HG02623 (cell line): ENCODE data around the gene ERC2.

ENCODE experiments used
- ATAC-seq: cut with Tn5 transposase; IDR thresholded peaks from one replicate; pipeline ENCODE4 v1.9.1; 2021; ENCODE audit warnings: moderate library complexity; ENCODE audit not compliant: unreplicated experiment

Gene ERC2

DNA sequence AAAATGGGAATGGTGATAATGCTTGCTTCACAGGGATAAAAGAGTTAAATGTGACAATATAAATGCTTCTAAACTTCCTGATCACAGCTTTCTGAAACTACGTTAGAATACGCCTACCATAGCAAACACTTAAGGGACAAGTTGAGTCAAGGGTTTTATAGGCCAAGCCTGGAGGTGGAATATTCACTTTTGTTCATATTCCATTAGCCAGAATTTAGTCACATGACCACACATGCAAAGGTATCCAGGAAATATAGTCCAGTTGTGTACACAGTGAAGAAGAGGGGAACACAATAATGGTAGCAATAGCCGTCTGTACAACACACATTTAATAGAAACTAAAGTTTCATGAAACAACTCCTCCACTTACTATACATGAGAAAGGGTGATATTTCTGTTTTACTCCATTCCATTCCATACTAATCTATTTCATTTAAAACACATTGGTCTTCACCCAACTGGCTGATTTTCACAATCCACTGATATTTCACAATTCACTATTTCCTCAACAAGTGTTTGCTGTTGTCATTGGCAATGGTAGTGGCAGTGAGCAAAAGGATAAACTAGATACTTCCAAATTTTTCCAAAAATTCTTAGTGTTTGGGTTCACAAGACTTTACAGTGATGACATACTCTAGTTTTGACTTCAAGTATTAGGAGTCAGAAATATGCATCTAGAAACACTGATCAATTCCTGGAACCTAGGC lies 270.9 kb downstream of the ERC2 start:
- no peak for ATAC-seq

DNA sequence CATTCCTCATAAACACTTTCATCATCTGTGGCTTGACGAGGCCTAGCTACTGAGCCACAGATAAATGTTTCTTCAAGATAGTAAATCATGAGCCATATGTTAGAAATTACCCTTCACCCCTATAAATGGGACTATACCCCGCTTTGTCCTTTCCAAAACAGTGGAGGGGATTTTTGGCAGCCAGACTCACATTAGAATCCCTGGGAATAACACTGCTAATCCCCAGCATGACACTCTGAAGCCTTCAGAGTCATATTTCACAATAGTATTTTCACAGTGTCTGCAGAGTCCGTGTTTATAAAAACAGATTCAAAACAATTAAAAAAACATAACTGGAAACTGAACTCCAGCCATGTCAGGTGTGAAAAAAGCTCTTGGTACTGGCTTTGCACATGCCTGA lies 271.6 kb downstream of the ERC2 start:
- no peak for ATAC-seq

DNA sequence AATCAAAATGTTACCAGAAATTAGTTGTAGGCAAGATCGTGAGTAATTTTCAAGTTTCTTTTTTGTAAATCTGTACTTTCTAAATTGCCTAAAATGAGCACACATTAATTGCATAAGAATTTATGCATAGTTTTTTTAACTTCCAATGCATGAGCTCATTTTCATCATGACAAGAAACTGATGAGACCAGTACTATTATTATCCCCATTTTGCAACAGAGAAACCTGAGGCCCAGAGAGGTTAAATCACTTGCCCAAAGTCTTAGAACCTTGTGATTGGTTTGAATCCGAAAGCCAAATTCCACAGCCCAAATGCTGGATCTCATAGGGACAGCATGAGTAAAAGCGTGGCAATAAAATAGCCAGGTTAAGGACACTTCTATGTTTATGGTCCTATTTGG lies 274.7 kb downstream of the ERC2 start:
- ATAC-seq, result no peak

DNA sequence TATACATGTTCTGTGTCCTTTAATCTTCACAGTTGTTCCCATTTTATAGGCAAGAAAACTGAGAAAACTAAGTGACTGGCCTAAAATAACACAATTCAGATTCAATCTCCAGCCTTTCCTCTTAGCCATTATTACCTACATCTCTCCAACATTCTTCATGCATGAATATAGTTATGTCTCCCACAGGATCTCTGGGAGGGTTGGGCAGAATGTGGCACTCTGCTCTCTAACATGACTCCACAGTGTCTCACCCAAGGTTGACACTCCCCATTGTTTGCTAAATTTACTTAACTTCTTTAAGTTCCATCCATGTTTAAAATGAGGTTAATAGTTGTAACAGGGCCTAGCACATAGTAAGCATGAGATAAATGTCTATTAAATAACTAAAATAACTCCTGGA lies 276.3 kb downstream of the ERC2 start:
- no peak for ATAC-seq

DNA sequence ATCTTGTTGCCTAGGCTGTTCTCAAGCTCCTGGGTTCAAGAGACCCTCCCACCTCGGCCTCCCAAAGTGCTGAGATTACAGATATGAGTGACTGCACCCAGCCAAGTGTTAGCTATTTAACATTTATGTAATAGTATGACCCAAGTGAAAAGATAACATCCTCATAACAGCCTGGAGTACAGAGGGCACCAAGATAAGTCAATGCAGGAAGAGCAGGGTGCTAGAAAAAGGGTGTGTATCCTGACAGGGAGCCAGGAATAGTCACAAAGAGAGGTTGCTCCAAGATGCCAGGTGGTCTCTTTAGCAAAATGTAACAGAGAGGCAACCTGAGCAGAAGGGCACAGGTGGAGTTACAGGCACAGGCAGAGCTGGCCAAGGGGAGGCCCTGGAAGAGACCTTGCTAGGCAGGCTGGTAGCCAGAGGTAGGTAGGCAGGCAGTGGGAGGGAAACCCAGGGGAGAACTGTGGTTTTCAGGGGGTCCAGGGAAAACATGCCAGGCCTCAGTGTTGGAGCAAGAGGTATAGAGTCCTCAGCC lies 277.4 kb downstream of the ERC2 start:
- ATAC-seq, result no peak

DNA sequence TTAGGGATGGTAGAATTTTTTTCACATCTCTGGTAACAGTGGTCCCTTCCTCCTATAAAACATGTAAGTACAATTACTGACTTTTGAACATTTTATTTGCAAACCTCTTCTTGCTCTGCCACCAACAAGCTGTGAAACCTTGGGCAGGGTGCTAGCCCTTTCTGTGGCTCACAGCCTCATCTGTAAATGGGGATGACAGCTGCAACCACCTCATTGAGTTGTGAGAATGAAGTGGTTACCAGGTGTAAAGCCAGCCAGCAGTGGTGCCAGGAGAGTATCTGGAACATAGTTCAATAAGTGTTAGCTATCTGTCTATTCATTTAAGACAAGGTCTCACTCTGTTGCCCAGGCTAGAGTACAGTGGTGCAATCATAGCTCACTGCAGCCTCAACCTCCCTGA lies 278.1 kb downstream of the ERC2 start:
- no peak for ATAC-seq

DNA sequence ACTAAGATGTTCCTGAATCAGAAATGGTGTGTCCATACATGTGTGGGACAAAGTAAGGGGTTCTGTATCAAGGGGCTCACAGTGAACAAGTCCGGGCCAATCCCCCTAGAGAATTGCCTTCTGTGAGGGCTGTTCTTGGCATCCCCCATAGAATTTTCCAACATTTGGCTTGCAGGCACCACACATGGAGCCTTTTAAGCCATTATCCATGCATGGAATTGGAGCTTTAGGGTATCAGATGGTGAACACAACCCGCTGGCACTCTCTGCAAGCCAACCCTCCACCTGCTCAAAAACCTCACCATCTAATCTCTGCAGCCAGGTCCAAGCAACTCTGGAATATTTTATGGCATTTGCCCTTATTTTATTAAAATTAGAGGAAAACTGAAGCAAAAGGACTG lies 278.7 kb downstream of the ERC2 start:
- no peak for ATAC-seq

DNA sequence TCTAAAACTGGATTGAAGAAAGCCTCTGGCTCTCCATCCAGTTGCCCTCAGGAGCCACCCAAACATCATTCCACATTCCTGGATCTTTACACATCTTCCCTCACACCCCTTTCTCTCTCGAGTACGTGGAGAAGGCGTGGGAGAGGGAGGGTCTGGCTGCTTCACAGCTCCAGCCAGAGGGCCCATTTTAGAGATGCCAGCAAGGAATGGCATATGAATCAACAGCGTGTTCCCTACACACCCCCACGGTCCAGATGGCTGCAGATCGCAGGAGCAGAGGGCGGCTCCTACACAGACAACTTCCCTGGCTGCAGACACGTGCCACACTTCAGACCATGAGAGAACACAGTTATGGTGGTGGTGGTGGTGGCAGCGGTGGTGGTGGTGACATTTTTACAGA lies 280.1 kb downstream of the ERC2 start:
- no peak for ATAC-seq

DNA sequence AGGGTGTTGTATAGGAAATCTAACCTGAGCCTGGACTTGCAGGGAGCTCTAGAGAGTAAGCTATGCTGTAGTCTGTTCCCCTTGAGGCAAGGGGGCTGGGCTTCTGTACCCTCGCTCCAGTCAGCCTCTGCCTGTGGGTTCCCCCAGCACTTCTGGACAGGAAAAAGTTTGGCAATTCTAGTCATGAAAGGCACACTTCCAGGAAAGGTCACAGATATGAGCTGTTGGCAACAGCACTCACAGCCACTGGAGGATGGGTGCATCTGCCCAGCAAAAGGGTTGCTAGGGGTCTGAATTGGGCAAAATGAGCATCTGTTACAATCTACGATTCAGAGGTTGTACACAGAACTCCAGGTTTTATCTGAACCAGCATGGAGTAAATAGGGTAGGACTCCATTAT lies 281.2 kb downstream of the ERC2 start:
- no peak for ATAC-seq

DNA sequence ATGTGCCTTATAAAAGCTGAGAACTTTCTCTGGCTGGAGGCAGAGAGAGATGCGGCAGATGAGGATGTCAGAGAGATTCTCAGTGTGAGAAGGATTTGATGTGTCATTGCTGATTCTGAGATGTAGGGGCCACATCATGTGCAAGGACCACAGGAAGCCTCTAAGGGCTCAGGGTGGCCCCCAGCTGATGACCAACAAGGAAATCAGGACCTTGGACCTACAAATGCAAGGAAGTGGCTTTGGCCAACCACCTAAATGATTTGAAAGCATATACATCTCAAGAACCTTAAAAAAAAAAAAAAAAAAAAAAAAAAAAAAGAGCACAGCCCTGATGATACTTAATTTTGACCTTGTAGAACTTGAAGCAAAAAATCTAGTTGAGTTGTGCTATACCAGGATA lies 282.4 kb downstream of the ERC2 start:
- no peak for ATAC-seq

DNA sequence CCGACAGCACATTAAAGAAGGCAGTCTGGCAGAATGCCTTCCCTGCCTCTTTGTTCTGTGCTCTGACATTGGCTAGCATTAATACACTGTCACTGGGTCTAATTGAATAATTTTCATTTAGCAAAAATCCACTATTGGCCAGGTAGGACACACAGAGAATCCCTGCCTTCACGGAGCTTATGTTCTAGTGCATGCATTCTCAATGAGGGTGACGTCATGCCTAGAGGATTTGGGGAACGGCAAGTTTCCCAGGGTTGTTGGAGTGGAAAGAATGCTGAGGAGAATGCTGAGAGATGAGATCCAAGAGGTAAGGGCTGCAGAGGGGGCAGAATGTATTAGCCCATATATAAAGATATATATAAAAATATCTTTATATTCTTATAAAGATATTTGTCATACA lies 284.7 kb downstream of the ERC2 start:
- no peak for ATAC-seq

DNA sequence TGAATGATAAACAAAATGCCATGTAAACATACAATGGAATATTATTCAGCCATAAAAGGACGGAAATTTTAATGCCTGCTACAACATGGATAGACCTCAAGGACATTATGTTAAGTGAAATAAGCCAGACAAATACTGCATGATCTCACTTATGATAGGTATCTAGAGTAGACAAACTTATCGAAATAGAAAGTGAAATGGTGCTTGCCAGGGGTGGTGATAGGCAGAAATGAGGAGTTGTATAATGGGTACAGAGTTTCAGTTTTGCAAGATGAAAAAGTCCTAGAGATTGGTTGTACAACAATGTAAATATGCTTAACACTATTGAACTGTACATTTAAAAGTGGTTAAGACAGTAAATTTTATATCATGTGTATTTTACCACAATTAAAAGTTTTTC lies 287.8 kb downstream of the ERC2 start:
- ATAC-seq, result no peak

DNA sequence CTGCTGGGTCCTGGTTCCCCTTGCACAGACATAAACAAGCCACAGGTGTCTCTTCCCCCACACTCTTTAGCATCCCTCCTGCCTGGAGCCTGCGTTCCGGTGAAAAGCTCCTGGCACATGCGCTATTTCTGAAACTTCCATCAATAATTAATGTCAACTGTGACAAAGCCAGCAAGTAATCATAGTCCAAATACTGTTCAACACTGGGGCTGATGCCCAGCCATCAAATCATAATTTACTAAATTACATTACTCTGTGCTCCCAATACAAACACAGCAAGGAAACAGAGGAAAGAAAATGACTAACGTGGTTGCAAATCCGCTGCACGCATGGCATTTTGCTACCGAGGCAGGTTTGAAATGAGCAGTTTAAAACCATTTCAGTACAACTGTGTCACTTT lies 294.7 kb downstream of the ERC2 start:
- ATAC-seq, result no peak

DNA sequence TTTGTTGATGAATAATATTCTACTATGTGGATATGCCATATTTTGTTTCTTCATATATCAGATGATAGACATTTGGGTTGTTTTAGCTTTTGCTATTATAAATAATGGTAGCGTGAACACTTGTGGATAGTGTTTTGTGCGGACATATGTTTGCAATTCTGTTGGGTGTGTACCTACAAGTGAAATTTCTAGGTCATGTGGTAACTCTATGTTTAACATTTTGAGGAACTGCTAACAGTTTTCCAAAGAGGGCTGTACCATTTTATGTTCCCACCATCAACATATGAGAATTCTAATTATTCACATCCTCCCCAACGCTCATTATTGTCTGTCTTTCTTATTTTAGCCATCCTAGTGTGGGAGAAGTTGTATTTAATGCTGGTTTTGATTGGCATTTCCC lies 303.8 kb downstream of the ERC2 start:
- ATAC-seq, result no peak

DNA sequence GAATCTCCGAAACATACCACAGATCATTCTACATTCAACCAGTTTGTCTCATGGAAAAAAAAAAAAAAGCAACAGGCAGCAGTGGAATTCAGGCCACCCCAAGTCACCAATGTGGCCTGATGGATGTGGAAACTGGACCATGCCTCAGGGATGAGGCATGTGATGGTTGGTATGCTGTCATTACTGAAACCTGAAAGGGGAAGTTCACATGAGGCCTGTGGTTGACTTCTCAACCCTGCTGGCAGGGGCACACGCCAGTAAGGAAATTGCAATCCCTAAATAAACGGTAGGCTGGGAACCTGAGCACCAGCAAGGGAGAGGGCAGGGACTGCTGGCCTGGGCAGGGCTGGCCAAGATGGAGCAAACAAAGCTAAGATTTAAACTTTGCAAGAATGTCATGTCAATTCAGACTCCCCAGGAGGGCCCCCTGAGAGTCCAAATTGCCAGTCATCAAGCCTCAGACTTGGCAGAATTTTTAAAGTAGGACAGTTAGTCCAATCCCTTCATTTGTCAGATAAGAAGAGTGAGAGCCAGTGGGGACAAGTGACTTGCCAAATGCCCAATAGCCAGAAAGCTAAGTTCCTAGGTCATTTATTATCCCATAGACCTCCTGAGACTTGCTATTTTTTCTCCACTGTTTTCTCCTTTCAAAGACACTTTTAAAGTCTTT lies 310.4 kb downstream of the ERC2 start:
- ATAC-seq, result no peak

DNA sequence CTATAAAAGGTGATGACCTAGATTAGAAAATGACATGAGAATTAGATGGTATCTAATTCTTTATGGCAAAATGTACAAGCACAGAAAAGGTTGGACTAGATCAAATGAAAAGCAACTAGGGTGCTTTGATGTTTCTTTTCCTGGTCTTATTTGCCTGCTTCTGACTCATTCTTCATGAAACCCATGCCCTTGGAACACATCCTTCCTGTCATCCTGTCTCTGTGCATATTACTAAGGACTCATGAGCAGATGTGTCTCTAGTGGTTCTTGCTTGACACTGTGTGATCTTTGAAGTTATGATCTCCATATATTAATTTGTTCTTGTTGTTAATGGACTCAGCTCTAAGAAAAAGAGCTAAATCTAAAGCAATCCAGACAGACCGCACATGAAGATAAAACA lies 314.0 kb downstream of the ERC2 start:
- ATAC-seq, result no peak

DNA sequence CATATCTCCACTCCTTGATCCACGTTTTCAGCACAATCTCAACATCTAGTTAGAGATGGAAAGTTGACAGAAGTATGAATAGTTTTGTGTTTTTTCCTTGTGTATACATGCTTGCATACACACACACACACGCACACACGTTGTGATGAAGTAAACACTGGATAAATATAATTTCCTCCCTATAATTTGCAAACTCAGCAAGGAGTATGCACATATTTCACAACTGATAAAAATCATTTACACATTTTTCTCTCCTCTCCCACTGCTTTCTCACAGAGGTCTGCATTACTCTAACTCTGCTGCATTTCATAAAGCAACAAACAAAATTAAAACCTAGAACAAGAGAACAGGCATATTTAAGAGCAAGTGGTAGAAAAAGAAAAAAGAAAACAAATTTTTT lies 320.9 kb downstream of the ERC2 start:
- no peak for ATAC-seq

DNA sequence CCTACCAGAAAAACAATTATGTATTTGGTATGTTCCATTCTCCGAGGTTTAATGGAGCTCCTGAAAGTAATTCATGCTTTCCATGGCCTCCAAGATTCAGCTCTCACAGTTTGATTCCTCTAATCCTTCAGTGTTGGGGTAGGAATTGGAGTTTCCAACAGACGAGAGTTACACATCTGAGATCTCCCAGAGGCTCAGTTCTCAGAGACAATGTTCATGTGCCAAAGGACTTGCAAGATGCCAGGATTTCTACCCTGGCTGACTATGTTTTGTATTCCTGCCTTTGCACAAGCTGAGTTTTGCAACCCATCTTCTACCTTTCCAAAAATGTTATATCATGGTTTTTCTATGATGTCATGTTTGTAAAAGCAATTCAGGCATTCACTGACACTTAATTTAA lies 322.9 kb downstream of the ERC2 start:
- no peak for ATAC-seq

DNA sequence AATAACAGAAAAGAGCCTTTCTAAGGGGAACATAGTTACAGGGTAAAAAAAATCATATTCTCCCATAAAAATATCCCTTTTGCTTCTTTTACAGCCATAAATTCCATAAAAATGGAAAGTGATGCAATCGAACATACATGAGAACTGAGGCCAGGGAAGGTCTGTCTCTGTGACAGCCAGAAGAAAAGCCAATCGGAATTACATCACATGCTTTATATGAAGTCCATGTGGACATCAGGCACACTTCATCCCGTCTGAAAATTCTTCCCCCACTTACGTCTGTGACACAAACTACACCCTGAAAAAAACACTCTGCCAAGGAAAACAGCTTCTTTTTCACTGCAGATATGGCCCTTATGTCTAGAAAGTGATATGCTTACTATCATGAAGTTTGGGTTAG lies 323.5 kb downstream of the ERC2 start:
- ATAC-seq, result no peak

DNA sequence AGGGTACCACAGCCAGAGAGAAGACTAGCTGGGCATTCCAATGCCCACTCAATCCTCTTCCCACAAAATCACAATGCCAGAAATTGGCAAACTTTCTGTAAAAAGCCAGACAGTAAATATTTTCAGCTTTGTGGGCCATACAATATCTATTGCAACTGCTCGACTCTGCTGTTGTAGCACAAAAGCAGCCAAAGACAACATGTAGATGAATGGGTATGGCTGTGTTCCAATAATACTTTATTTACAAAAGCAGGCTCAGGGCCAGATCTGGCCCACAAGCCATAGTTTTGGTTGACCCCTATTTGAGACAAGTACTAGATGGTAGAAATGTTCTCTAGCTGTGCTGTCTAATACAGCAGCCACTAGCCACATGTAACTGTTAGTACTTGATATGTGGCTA lies 330.9 kb downstream of the ERC2 start:
- ATAC-seq, result no peak

DNA sequence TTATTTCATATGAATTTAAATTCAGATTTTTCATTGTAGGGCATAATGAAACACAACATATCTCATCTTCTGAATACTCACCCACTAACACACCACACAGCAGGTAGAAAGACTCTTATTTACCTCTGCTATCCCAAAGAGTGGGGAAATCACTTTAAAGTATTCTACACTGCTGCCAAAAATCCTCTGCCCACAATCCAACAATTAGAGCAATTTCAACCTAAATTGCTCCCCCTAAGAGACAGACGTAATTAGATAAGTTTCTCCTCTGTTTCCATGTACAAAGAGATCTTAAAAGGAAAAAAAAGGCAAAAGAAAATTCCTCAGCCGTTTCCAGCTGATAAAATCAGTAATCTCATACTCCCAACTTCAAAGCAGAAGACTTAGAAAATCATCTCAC lies 331.8 kb downstream of the ERC2 start:
- ATAC-seq, result no peak

DNA sequence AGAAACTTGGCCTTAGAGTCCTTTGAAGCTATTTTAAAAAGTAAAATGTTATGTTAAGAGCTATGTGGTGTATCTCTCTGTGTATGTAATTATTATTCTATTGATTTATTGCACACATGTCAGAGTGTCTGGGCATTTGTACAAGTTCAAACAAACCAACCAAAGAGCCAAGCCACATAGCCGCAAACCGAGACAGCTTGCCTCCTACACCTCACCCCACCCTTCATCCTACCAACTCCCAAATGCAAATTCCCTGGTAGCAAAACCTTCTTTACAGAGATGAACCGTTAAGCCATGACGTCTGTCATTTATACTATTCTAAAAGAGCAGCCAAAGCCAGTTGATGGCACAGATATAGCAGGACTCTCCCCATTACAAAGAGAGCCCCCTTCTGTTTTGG lies 332.3 kb downstream of the ERC2 start:
- ATAC-seq, result no peak

DNA sequence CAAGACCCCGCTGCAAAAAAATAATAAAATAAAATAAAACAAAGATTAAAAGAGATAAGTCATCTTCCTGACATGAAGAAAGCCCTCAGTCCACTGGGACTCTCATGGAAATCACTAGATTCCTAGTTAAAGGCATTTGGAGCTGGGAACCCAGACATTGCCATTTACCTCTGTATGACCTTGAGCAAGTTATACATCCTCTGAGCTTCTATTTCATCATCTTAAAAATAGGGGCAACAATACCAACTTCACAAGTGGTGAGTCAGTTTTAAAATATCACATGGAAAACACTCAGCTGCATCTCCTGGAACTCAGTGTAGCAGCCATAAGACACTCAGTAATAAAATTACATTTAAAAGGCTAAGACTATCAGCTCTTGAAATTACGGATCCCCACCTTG lies 334.8 kb downstream of the ERC2 start:
- no peak for ATAC-seq
